CD4-positive, alpha-beta T cell (primary cell): ENCODE results near the gene AUNIP. TPM values are rescaled to one million over a fixed set of nuclear protein-coding genes. Genes with fewer than 3 reads are reported as not detected.

Source experiments
- ATAC-seq: fragments of 200-7000 bp; cut with Tn5 transposase; one replicate; pipeline ENCODE4 v1.10.0; 2022; ENCODE audit warnings: mild to moderate bottlenecking; ENCODE audit not compliant: poor library complexity
- CTCF ChIA-PET: fragments of 350-600 bp; sonication (Branson Sonifier 250); formaldehyde crosslinking; loops from one replicate; lab custom pipeline; 2021; ENCODE audit warnings: antibody characterized with exemption, inconsistent platforms; lab: Charles Lee
- POLR2A ChIA-PET: fragments of 350-600 bp; sonication (Branson Sonifier 250); formaldehyde crosslinking; loops from one replicate; lab custom pipeline; 2021; ENCODE audit warnings: antibody characterized with exemption, inconsistent platforms; lab: Charles Lee
- DNase-seq, 14 experiments: peaks; one replicate each; pipeline ENCODE4 v3.0.0-alpha.2; 2013 to 2020; ENCODE audit warnings: mixed read lengths in 2 of 14
- H3K27ac ChIP-seq, 2 donors: one replicate each; pipeline versions ENCODE4 v1.5.1 to v1.7.0; 2013; ENCODE audit warnings: low read length in 2 of 2, low read depth in 1 of 2, mild to moderate bottlenecking in 1 of 2
- H3K27me3 ChIP-seq, 2 experiments: 1 replicate in 1 of 2; 2 replicates in 1 of 2; pipeline versions ENCODE4 v1.6.1 to v1.7.0; 2013; ENCODE audit warnings: low read length in 2 of 2, control low read depth in 1 of 2, mild to moderate bottlenecking in 1 of 2, moderate library complexity in 1 of 2; ENCODE audit not compliant: insufficient read depth in 2 of 2, control insufficient read depth in 1 of 2
- H3K36me3 ChIP-seq: one replicate; pipeline ENCODE4 v1.6.1; 2013; ENCODE audit warnings: low read length, control low read depth; ENCODE audit not compliant: insufficient read depth
- H3K4me1 ChIP-seq: one replicate; pipeline ENCODE4 v1.6.1; 2013; ENCODE audit warnings: low read length, control low read depth; ENCODE audit not compliant: insufficient read depth
- H3K4me3 ChIP-seq: one replicate; pipeline ENCODE4 v1.5.1; 2013; ENCODE audit warnings: mild to moderate bottlenecking, low read length, moderate library complexity
- H3K9me3 ChIP-seq, 2 experiments: 1 replicate in 1 of 2; 2 replicates in 1 of 2; pipeline versions ENCODE4 v1.6.1 to v1.7.0; 2013; ENCODE audit warnings: low read length in 2 of 2, mild to moderate bottlenecking in 2 of 2, control low read depth in 1 of 2, moderate library complexity in 1 of 2; ENCODE audit not compliant: control insufficient read depth in 1 of 2, insufficient read depth in 1 of 2
- H3K27ac Mint-ChIP-seq: one replicate; pipeline ENCODE4 v1.8.0; 2020; ENCODE audit warnings: mixed read lengths
- H3K27me3 Mint-ChIP-seq: one replicate; pipeline ENCODE4 v1.8.0; 2021; ENCODE audit warnings: mixed read lengths
- H3K36me3 Mint-ChIP-seq: one replicate; pipeline ENCODE4 v1.8.0; 2021; ENCODE audit warnings: low read depth, mixed read lengths
- H3K4me1 Mint-ChIP-seq: one replicate; pipeline ENCODE4 v1.8.0; 2021; ENCODE audit warnings: low read depth, mixed read lengths
- H3K4me3 Mint-ChIP-seq: one replicate; pipeline ENCODE4 v1.8.0; 2020; ENCODE audit warnings: mild to moderate bottlenecking, mixed read lengths
- H3K9me3 Mint-ChIP-seq: one replicate; pipeline ENCODE4 v1.8.0; 2020; ENCODE audit warnings: mixed read lengths
- CTCF ChIP-seq: fragments of 200-600 bp; IDR thresholded peaks from one replicate; pipeline ENCODE4 v1.8.0; 2022; ENCODE audit warnings: antibody characterized with exemption, mild to moderate bottlenecking
- intact Hi-C, 2 experiments: fragments of 100-400 bp; cut with DNase I in 1 of 2; cut with micrococcal nuclease in 1 of 2; formaldehyde crosslinking; loops; one replicate each; pipeline versions ENCODE4 v1.15.1 to v1.9.0; 2023 to 2025; cut with DNase I, micrococcal nuclease
- total RNA-seq, 174 experiments: library from RNA in 2 of 174; stranded (reverse) in 2 of 174; gene quantifications; one replicate each; pipeline ENCODE4 v1.2.3 and lab custom pipeline; 2021 to 2026

AUNIP gene
- total RNA-seq, 2 experiments from 2014 or later: not detected

GRCh38 chr1:25907601-25908000 is 48.3 kb upstream of the AUNIP start:
- no peaks in the 10 kb centered on the region for H3K27me3 ChIP-seq
- Mint-ChIP-seq H3K36me3 (peaks cover 20% of the 10 kb centered on the region), H3K9me3 (no peaks in the 10 kb centered on the region), H3K27me3 (no peaks in the 10 kb centered on the region), H3K27ac (peak overlapping the region; percentile 97), H3K4me1 (peaks cover 23% of the 10 kb centered on the region), H3K4me3 (peak overlapping the region; percentile 98)
- H3K4me1 ChIP-seq: peaks cover 22% of the 10 kb centered on the region
- POLR2A ChIA-PET: interaction anchor here (1.0 to 7.1 kb wide), 7 partner anchors 10 to 90 kb away, joined by 3 to 63 read pairs (median 6); partner anchors contain the start of gene PAFAH2
- no peaks in the 10 kb centered on the region for H3K36me3 ChIP-seq
- DNase-seq: no peak
- intact Hi-C loops: loop anchor here (2.0 to 5.0 kb wide), 3 partner anchors 15 to 880 kb away; partner anchors contain the start of genes PDIK1L (in 1 of the 2) and PIGV (in 1 of the 2)
- CTCF ChIA-PET: interaction anchor here (1.2 to 2.7 kb wide), 3 partner anchors 12 to 90 kb away, joined by 3 to 16 read pairs (median 6); partner anchors contain the start of gene PAFAH2
- peak overlapping the region; percentile 64 to 65 for H3K27ac ChIP-seq
- H3K9me3 ChIP-seq: no peaks in the 10 kb centered on the region
- no peak for ATAC-seq
- TF ChIP-seq CTCF: no peak
- no peak overlapping the region for H3K4me3 ChIP-seq

GRCh38 chr1:25906644-25907300 is 47.5 kb upstream of the AUNIP start:
- ChIA-PET CTCF (interaction anchor here (1.2 to 2.7 kb wide), 2 partner anchors 11 to 91 kb away, joined by 6 to 16 read pairs; partner anchors contain the start of gene PAFAH2), POLR2A (interaction anchor here (0.9 to 7.1 kb wide), 8 partner anchors 9 to 91 kb away, joined by 3 to 63 read pairs (median 6); partner anchors contain the start of genes MTFR1L and PAFAH2)
- no peaks in the 10 kb centered on the region for H3K9me3 ChIP-seq
- H3K9me3 Mint-ChIP-seq: no peaks in the 10 kb centered on the region
- H3K27me3 ChIP-seq: no peaks in the 10 kb centered on the region
- H3K36me3 ChIP-seq: no peaks in the 10 kb centered on the region
- H3K27ac Mint-ChIP-seq: peak overlapping the region; percentile 97
- H3K27me3 Mint-ChIP-seq: no peaks in the 10 kb centered on the region
- peaks cover 22% of the 10 kb centered on the region for H3K4me1 ChIP-seq
- peak; percentile 48 for ATAC-seq
- H3K36me3 Mint-ChIP-seq: peaks cover 26% of the 10 kb centered on the region
- H3K4me1 Mint-ChIP-seq: peaks cover 23% of the 10 kb centered on the region
- H3K4me3 ChIP-seq: peak overlapping the region; percentile 72
- peak in 8 of 14 experiments; percentile 13 to 71 (median 46) for DNase-seq
- no peak for TF ChIP-seq CTCF
- intact Hi-C loops: loop anchor here (1.0 to 5.0 kb wide), 5 partner anchors 11 to 881 kb away; partner anchors contain the start of genes PAFAH2 (in 1 of the 2), PDIK1L (in 1 of the 2) and PIGV (in 1 of the 2)
- peak overlapping the region; percentile 64 to 65 for H3K27ac ChIP-seq
- peak overlapping the region; percentile 98 for H3K4me3 Mint-ChIP-seq
